ENCODE results near the gene SHROOM3.
"Not testable (repeated sequence)": the region's sequence is repeated elsewhere in the genome, so short reads cannot be mapped to it uniquely, and the experiment has no call there.

Gene SHROOM3

GRCh38 chr4:76696109-76696508 lies 261.1 kb downstream of the SHROOM3 start:
- no peak for DNase-seq (ENCODE audit: low read depth)

GRCh38 chr4:76697129-76697803 lies 262.2 kb downstream of the SHROOM3 start:
- no peak for DNase-seq (ENCODE audit: low read depth)

DNA sequence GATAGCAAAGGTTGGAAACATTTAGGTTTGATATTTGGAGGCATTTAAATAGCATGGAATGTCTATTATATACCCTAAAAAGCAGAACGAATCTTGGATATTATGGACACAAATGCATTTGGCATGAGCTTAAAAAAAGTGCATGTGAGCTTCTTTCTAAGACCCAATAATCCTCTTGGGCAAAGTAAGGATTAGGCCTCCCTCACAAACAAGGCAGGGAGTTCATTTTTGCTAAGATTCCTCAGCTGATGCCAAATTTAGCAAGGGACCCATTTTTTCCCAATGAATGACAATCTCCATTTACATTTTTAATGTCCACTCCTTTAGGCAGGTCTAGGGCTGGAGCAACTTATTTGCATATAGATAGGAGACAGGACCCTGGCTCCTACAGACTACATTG lies 263.1 kb downstream of the SHROOM3 start:
- no peak for DNase-seq (ENCODE audit: low read depth)

GRCh38 chr4:76699751-76700310 lies 264.8 kb downstream of the SHROOM3 start:
- no peak for DNase-seq (ENCODE audit: low read depth)

GRCh38 chr4:76702440-76703122 lies 267.6 kb downstream of the SHROOM3 start:
- DNase-seq (ENCODE audit: low read depth): no peak

- peak; percentile 49 for DNase-seq (ENCODE audit: low read depth)
Measured at GRCh38 chr4:76703123-76703490, 268.1 kb downstream of the SHROOM3 start.

GRCh38 chr4:76703676-76704075 lies 268.6 kb downstream of the SHROOM3 start:
- DNase-seq (ENCODE audit: low read depth): no peak

GRCh38 chr4:76704133-76704881 lies 269.3 kb downstream of the SHROOM3 start:
- DNase-seq (ENCODE audit: low read depth): peak; percentile 87

GRCh38 chr4:76705472-76705871 lies 270.4 kb downstream of the SHROOM3 start:
- DNase-seq (ENCODE audit: low read depth): peak; percentile 51

GRCh38 chr4:76706581-76706980 lies 271.6 kb downstream of the SHROOM3 start:
- peak; percentile 89 for DNase-seq (ENCODE audit: low read depth)

DNA sequence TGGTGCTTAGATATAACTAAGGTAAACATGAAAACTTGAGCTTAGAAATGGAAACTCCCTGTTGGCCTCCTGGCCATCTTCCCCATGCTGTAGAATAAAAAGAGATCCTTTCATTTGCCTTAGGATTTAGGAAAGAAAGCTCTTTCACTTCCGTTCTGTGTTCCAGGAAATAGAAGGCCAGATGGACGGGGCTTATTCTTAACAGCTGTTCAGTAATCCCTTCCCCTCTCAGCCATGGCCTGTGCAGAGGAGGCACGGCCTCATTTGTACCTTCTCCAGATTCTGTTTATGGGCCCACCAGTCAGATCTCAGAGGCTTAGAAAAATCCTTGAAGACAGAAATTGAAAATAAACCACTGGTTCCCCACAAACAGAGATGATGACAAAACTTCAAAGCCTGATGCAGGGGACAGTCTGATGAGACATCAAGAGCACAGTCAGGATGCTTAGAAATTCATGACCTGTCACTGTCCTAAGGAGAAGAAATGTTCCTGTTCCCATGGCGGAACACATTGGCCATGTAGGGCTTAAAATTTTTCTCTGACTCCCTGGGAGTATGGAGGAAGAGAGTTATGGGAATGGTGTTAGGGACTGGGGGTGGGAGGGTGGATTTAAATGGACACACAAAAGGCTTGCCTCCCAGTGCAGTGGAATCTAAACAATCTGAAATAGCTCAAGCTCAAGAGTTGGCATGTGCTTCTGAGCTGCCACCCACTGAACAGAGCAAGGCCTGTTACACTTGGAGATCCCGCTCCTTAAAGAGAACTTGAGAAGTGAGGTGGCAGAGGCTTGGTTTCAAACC lies 274.1 kb downstream of the SHROOM3 start:
- peak; percentile 44 for DNase-seq (ENCODE audit: low read depth)

- DNase-seq (ENCODE audit: low read depth): no peak
Measured at GRCh38 chr4:76709772-76710090, 274.7 kb downstream of the SHROOM3 start.

DNA sequence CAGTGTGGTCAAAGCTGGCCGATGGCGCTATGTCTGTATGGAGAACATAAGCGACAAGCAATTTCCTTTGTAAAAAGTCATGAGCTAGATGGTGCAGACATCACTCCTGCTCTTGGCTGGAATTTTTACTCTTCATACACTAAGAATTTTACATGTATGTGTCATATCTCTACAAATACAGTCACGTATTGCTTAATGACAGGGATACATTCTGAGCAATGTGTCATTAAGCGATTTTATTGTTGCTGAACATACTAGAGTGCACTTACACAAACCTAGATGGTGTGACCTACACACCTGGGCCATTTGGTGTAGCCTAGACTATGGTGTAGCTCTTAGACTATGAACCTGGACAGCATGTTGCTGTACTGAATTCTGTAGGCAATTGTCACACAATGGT lies 277.5 kb downstream of the SHROOM3 start:
- DNase-seq (ENCODE audit: low read depth): no peak

DNA sequence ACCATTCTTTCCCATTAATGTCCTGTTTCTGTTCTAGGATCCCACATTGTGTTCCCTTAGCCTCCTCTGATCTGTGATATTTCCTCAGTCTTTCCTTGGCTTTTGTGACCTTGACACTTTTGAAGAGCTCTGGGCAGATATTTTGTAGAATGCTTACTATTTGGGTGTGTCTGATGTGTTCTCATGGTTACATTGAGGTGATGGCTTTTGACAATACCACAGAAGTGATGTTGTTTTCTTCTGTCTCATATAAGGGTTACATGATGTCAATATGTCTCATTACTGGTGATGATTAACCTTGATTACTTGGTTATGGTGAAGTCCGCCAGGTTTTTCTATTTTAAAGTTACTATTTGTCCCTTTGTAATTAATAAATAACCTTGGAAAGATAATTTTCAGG lies 279.2 kb downstream of the SHROOM3 start:
- no peak for DNase-seq (ENCODE audit: low read depth)

DNA sequence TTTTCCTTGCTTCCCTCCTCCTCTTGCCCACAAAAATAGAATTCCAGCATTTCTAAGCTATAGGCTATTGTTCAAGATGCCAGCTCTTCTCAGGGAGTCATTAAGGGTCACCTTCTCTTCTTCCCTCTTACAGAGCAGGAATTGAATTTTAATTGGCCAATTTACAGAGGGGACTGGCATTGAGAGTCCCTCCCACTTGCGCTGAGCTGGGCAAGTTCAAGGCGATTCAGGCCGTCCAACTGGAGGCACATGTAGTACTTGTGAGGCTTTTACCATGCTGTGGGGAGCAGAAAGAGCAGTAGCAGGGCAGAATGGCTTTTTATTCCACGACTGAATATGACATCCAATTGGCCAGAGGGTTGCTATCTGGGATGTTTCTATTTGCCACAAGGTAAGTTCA lies 281.0 kb downstream of the SHROOM3 start:
- no peak for DNase-seq (ENCODE audit: low read depth)

- DNase-seq (ENCODE audit: low read depth): no peak
Measured at GRCh38 chr4:76716658-76717057, 281.6 kb downstream of the SHROOM3 start.

DNA sequence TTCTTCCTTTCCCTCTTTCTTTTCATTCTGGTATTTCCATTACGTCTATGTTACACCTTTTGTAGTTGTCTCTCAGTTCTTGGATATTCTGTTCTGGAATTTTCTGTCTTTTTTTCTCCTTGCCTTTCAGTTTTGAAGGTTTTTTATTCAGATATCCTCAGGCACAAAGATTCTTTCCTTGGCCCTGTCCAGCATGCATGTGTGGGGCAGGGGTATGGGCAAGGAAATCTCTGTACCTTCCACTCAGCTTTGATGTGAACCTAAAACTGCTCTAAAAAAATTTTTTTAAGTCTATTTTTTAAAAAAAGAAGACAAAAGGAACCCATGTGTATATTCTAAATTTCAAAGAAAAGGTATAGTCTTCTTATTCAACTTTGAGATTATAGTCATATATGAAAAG lies 282.4 kb downstream of the SHROOM3 start:
- no peak for DNase-seq (ENCODE audit: low read depth)

DNA sequence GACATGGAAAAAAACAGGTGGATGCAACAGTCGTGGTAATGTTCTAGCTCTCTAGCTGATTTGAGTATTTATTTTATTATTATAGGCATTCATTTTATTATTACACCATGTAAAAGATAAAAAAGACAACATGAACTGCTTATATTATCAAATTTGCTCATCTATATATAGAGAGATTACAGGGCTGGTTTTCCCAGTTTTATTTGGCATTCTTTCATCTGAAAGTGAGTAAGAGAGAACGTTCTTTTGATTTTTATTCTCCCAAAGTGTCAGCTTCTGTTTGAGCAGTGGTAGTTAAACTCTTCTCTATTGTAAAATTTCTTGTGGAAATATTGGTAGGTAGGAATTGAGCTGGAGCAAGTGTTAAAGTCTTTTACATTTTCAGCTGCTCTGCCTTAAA lies 283.0 kb downstream of the SHROOM3 start:
- no peak for DNase-seq (ENCODE audit: low read depth)

DNA sequence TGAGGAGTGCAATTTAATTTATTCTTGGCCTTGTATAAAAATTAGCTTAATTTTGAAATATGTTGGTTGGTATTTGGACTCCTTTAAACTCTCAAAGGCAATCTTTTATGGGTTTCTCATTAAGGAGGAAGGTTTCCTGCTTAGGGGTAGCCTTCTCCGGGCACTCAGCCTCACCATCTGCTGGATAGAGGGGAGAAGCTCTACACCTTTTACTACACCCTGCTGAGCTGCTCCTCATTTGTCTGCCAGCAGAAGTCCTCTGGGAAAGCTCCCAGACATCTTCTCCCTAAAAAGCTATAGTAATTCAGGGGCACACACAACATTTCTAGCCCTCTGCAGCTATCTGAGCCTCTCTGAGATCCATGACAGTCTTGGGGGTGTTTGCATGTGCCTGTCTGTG lies 283.8 kb downstream of the SHROOM3 start:
- no peak for DNase-seq (ENCODE audit: low read depth)

DNA sequence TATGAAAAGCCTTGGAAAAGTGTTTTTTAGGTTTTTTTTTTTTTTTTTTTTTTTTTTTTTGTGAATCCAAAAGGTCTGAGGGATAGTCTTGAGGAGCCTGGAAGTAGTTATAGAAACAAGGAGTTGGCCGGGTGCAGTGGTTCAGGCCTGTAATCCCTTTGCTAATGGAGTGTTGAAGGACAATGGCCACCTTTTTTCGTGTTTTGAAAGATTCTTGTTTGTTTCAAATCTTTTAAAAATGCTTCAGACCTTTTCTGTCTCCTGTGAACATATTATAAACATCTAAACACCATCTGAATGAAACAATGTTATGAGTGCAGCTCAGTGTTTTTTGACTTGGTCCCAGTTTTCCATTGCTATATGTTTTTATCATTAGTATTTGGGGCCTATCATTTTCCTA lies 285.1 kb downstream of the SHROOM3 start:
- DNase-seq (ENCODE audit: low read depth): no peak

- not testable (repeated sequence) for DNase-seq (ENCODE audit: low read depth)
Measured at GRCh38 chr4:76722146-76722545, 287.1 kb downstream of the SHROOM3 start.

- no peak for DNase-seq (ENCODE audit: low read depth)
Measured at GRCh38 chr4:76722838-76723237, 287.8 kb downstream of the SHROOM3 start.

Data from iris pigment epithelial cell (primary cell).